Natural killer cell (primary cell): ENCODE measurements around the gene SELP. TPM values are rescaled to one million over a fixed set of nuclear protein-coding genes. Genes with fewer than 3 reads are reported as not detected.
"Not testable (repeated sequence)": the region's sequence is repeated elsewhere in the genome, so short reads cannot be mapped to it uniquely, and the experiment has no call there.

Source experiments
- ATAC-seq, 3 donors: fragments of 150-1000 bp in 2 of 3; fragments of 200-7000 bp in 1 of 3; cut with Tn5 transposase; 1 replicate in 1 of 3; 2 replicates in 2 of 3; pipeline ENCODE4 v1.10.0; 2021; ENCODE audit warnings: mild to moderate bottlenecking in 2 of 3, moderate library complexity in 2 of 3
- DNase-seq, 2 donors: peaks; one replicate each; pipeline versions ENCODE4 v3.0.0 to v3.0.0-alpha.2; 2013 to 2021; ENCODE audit warnings: mixed read lengths in 1 of 2
- H3K27ac ChIP-seq: one replicate; pipeline ENCODE4 v1.5.1; 2013; ENCODE audit warnings: mild to moderate bottlenecking, low read length
- H3K27me3 ChIP-seq: one replicate; pipeline ENCODE4 v1.6.1; 2013; ENCODE audit warnings: low read length; ENCODE audit not compliant: control insufficient read depth, insufficient read depth
- H3K36me3 ChIP-seq: one replicate; pipeline ENCODE4 v1.6.1; 2013; ENCODE audit warnings: low read length; ENCODE audit not compliant: control insufficient read depth, insufficient read depth
- H3K4me1 ChIP-seq: one replicate; pipeline ENCODE4 v1.6.1; 2013; ENCODE audit warnings: low read length; ENCODE audit not compliant: control insufficient read depth, insufficient read depth
- H3K4me3 ChIP-seq: one replicate; pipeline ENCODE4 v1.5.1; 2013; ENCODE audit warnings: low read length
- H3K9me3 ChIP-seq: one replicate; pipeline ENCODE4 v1.6.1; 2013; ENCODE audit warnings: low read length; ENCODE audit not compliant: control insufficient read depth, insufficient read depth
- H3K27ac Mint-ChIP-seq, 2 donors: one replicate each; pipeline ENCODE4 v1.8.0; 2022; ENCODE audit warnings: mild to moderate bottlenecking in 2 of 2, mixed read lengths in 2 of 2, moderate library complexity in 1 of 2
- H3K27me3 Mint-ChIP-seq, 2 donors: one replicate each; pipeline ENCODE4 v1.8.0; 2022; ENCODE audit warnings: low read depth in 2 of 2, mixed read lengths in 2 of 2
- H3K36me3 Mint-ChIP-seq: one replicate; pipeline ENCODE4 v1.8.0; 2022; ENCODE audit warnings: mixed read lengths
- H3K4me1 Mint-ChIP-seq, 2 donors: one replicate each; pipeline ENCODE4 v1.8.0; 2022; ENCODE audit warnings: mixed read lengths in 2 of 2
- H3K4me3 Mint-ChIP-seq: one replicate; pipeline ENCODE4 v1.8.0; 2022; ENCODE audit warnings: mild to moderate bottlenecking, moderate library complexity, mixed read lengths
- H3K9me3 Mint-ChIP-seq, 2 donors: one replicate each; pipeline ENCODE4 v1.8.0; 2022; ENCODE audit warnings: mixed read lengths in 2 of 2
- WGBS: methylation state at CpG from one replicate; pipeline ENCODE4 v1.1.7; 2013; ENCODE audit warnings: missing lambda C conversion rate; ENCODE audit not compliant: insufficient coverage; 5-methylcytosine and 5-hydroxymethylcytosine counted together
- intact Hi-C: fragments of 100-400 bp; cut with micrococcal nuclease; formaldehyde crosslinking; loops from one replicate; pipeline ENCODE4 v1.14.2; 2022
- total RNA-seq, 4 donors: library from RNA; stranded (reverse); fragments of 120-200 nt in 1 of 4; gene quantifications; one replicate each; pipeline versions ENCODE4 v1.2.3 to v1.2.4, GENCODE V29; 2013 to 2022

SELP gene
- total RNA-seq, 3 donors from 2014 or later (not counting 1 experiment from before 2014, with no cell fraction given) = 1.5 to 5.4 (median 2.5) TPM

GRCh38 chr1:169667699-169668596 lies 38.0 kb upstream of the SELP start:
- peak overlapping the region; percentile 37 for H3K27ac ChIP-seq

GRCh38 chr1:169667227-169667639 lies 37.3 kb upstream of the SELP start:
- H3K36me3 Mint-ChIP-seq, H3K9me3 ChIP-seq, H3K27me3 Mint-ChIP-seq, H3K27ac ChIP-seq, intact Hi-C loops, H3K36me3 ChIP-seq, H3K4me3 ChIP-seq, H3K27me3 ChIP-seq, H3K9me3 Mint-ChIP-seq, DNase-seq: not testable (repeated sequence)
- peak overlapping the region; percentile 69 for H3K4me3 Mint-ChIP-seq
- 78% methylated on average over 1 of the region's 2 CpGs for WGBS
- ATAC-seq = peak in 2 of 3 donors; percentile 45 to 49
- H3K27ac Mint-ChIP-seq = peak overlapping the region; percentile 86 to 87
- H3K4me1 Mint-ChIP-seq = peaks cover 48 to 60% of the 10 kb centered on the region in 2 donors
- peaks cover 31% of the 10 kb centered on the region for H3K4me1 ChIP-seq

More at GRCh38 chr1:169667699-169668596, 38.0 kb upstream of the SELP start:
- DNase-seq, intact Hi-C loops, H3K4me3 ChIP-seq, H3K27me3 ChIP-seq, H3K36me3 Mint-ChIP-seq, H3K36me3 ChIP-seq, ATAC-seq, H3K9me3 Mint-ChIP-seq, H3K27me3 Mint-ChIP-seq, H3K9me3 ChIP-seq: not testable (repeated sequence)
- WGBS = 85% methylated on average over 23 of the region's 28 CpGs
- Mint-ChIP-seq H3K27ac (peak overlapping the region; percentile 86 to 87), H3K4me3 (peak overlapping the region; percentile 69), H3K4me1 (peaks cover 43 to 56% of the 10 kb centered on the region in 2 donors)
- H3K4me1 ChIP-seq = peaks cover 26% of the 10 kb centered on the region

- H3K4me3 Mint-ChIP-seq = peak overlapping the region; percentile 66
- H3K4me1 Mint-ChIP-seq = peaks cover 59 to 63% of the 10 kb centered on the region in 2 donors
- H3K9me3 ChIP-seq, H3K27me3 Mint-ChIP-seq, DNase-seq, ATAC-seq, H3K27ac ChIP-seq, H3K36me3 Mint-ChIP-seq, intact Hi-C loops, H3K9me3 Mint-ChIP-seq, H3K27me3 ChIP-seq, H3K4me3 ChIP-seq, H3K36me3 ChIP-seq: not testable (repeated sequence)
- H3K27ac Mint-ChIP-seq = peak overlapping the region; percentile 6 to 29
- peaks cover 15% of the 10 kb centered on the region for H3K4me1 ChIP-seq
- 94% methylated on average over 6 of the region's 8 CpGs for WGBS
These were observed 32.8 kb upstream of the SELP start for GRCh38 chr1:169662680-169663079.

GRCh38 chr1:169661066-169661465 lies 31.1 kb upstream of the SELP start:
- peaks cover 18% of the 10 kb centered on the region for H3K4me1 ChIP-seq

GRCh38 chr1:169658777-169659176 lies 28.9 kb upstream of the SELP start:
- peaks cover 20% of the 10 kb centered on the region for H3K4me1 ChIP-seq
- Mint-ChIP-seq H3K4me3 (peak overlapping the region; percentile 77), H3K27ac (peak overlapping the region; percentile 59 to 77), H3K4me1 (peaks cover 77 to 78% of the 10 kb centered on the region in 2 donors)
- not testable (repeated sequence) for H3K27ac ChIP-seq, H3K36me3 ChIP-seq, H3K36me3 Mint-ChIP-seq, ATAC-seq, DNase-seq, H3K9me3 Mint-ChIP-seq, H3K27me3 Mint-ChIP-seq, H3K27me3 ChIP-seq, H3K9me3 ChIP-seq, H3K4me3 ChIP-seq
- intact Hi-C loops = loop anchor here (2.0 to 10.0 kb wide), 2 partner anchors 34 to 54 kb away; no protein-coding TSS in a partner anchor

More at GRCh38 chr1:169661066-169661465, 31.1 kb upstream of the SELP start:
- WGBS = 93% methylated on average over 14 of the region's 16 CpGs
- H3K9me3 Mint-ChIP-seq, H3K27me3 ChIP-seq, H3K9me3 ChIP-seq, ATAC-seq, DNase-seq, H3K36me3 ChIP-seq, intact Hi-C loops, H3K36me3 Mint-ChIP-seq, H3K4me3 Mint-ChIP-seq, H3K4me3 ChIP-seq, H3K27me3 Mint-ChIP-seq, H3K27ac ChIP-seq: not testable (repeated sequence)
- Mint-ChIP-seq H3K4me1 (peaks cover 56 to 58% of the 10 kb centered on the region in 2 donors), H3K27ac (peak overlapping the region in 1 of 2 donors; percentile 50)
